GM12878 (cell line): ENCODE measurements around the gene GDA. TPM values are rescaled to one million over a fixed set of nuclear protein-coding genes. Genes with fewer than 3 reads are reported as not detected.

Experiments used
- ATAC-seq: fragments of 200-7000 bp; cut with Tn5 transposase; 3 replicates; pipeline ENCODE4 v1.9.1; 2020; ENCODE audit warnings: mild to moderate bottlenecking, moderate library complexity
- BruUV-seq: library from RNA; stranded (reverse); fragments of 400-500 nt; replicated peaks from 2 replicates; lab custom pipeline; 2021; lab: Mats Ljungman, UMichigan
- CTCF ChIA-PET: fragments of 300-600 bp; sonication (Branson Sonifier 250); formaldehyde crosslinking; extraction: SDS; loops from one replicate; lab custom pipeline; 2021; ENCODE audit warnings: inconsistent platforms; lab: Yijun Ruan, JAX
- POLR2A ChIA-PET: fragments of 350-600 bp; formaldehyde crosslinking; extraction: SDS; loops from one replicate; lab custom pipeline; 2021; ENCODE audit warnings: inconsistent platforms; lab: Charles Lee
- RAD21 ChIA-PET: fragments of 300-600 bp; sonication (Branson Sonifier 250); formaldehyde crosslinking; loops from one replicate; lab custom pipeline; 2023; ENCODE audit warnings: antibody characterized with exemption; ENCODE audit not compliant: unreplicated experiment; lab: Charles Lee
- SMC1A ChIA-PET: fragments of 300-600 bp; sonication (Branson Sonifier 250); formaldehyde crosslinking; loops from one replicate; lab custom pipeline; 2023; ENCODE audit not compliant: unreplicated experiment, uncharacterized antibody; lab: Charles Lee
- DNase-seq: peaks from one replicate; pipeline ENCODE4 v3.0.0-alpha.2; 2011; ENCODE audit warnings: low read depth, low spot score
- FAIRE-seq: peaks from 3 replicates; lab custom pipeline; 2011; peaks lifted over from hg19 to GRCh38; lab: Jason Lieb, UNC
- H2AFZ ChIP-seq: 2 replicates; pipeline ENCODE4 v1.6.0; 2011; ENCODE audit warnings: low read depth, low read length, control low read depth; ENCODE audit not compliant: control insufficient read depth
- H3K27ac ChIP-seq: 2 replicates; pipeline ENCODE4 v1.5.1; 2011; ENCODE audit warnings: control low read depth; ENCODE audit not compliant: control insufficient read depth, insufficient read depth
- H3K27me3 ChIP-seq, 2 experiments: replicated peaks in 1 of 2; 2 replicates each; pipeline versions ENCODE4 v1.6.0 to v1.6.1; 2011; ENCODE audit warnings: low read length in 1 of 2; ENCODE audit not compliant: control insufficient read depth in 2 of 2, insufficient read depth in 2 of 2
- H3K36me3 ChIP-seq, 2 experiments: 2 replicates each; pipeline ENCODE4 v1.5.1; 2011; ENCODE audit warnings: low read length in 1 of 2; ENCODE audit not compliant: control insufficient read depth in 2 of 2, insufficient read depth in 2 of 2
- H3K4me1 ChIP-seq: 2 replicates; pipeline ENCODE4 v1.6.1; 2011; ENCODE audit warnings: mild to moderate bottlenecking, low read length, moderate library complexity, mixed read lengths; ENCODE audit not compliant: control insufficient read depth, insufficient read depth
- H3K4me2 ChIP-seq: 2 replicates; pipeline ENCODE4 v1.6.0; 2011; ENCODE audit warnings: control low read depth; ENCODE audit not compliant: control insufficient read depth, insufficient read depth
- H3K4me3 ChIP-seq: fragments of 200-600 bp; sonication (generic); 2 replicates; pipeline ENCODE4 v1.5.1; 2016
- H3K79me2 ChIP-seq: 2 replicates; pipeline ENCODE4 v1.6.0; 2011; ENCODE audit warnings: low read length; ENCODE audit not compliant: control insufficient read depth, insufficient read depth
- H3K9ac ChIP-seq: 2 replicates; pipeline ENCODE4 v1.8.0; 2011; ENCODE audit warnings: low read length, control low read depth, mixed read lengths; ENCODE audit not compliant: control insufficient read depth, insufficient read depth
- H3K9me3 ChIP-seq: replicated peaks from 3 replicates; pipeline ENCODE4 v1.5.1; 2011; ENCODE audit warnings: mild to moderate bottlenecking, low read length; ENCODE audit not compliant: control insufficient read depth, insufficient read depth
- H4K20me1 ChIP-seq: 2 replicates; pipeline ENCODE4 v1.6.0; 2011; ENCODE audit not compliant: control insufficient read depth, insufficient read depth
- BRCA1 ChIP-seq: IDR thresholded peaks from 2 replicates; pipeline ENCODE4 v1.6.1; 2011; ENCODE audit warnings: low read depth, low read length, improper control_type of control experiment
- IKZF2 ChIP-seq, 2 experiments: fragments of 450-650 bp; IDR thresholded peaks; 2 replicates each; pipeline ENCODE4 v1.6.1; 2017; ENCODE audit warnings: mild to moderate bottlenecking in 2 of 2, moderate library complexity in 2 of 2
- JUNB ChIP-seq: IDR thresholded peaks from 2 replicates; pipeline ENCODE4 v1.6.1; 2016; ENCODE audit warnings: antibody characterized with exemption, mild to moderate bottlenecking
- MTA2 ChIP-seq: fragments of 450-650 bp; IDR thresholded peaks from 2 replicates; pipeline ENCODE4 v1.6.1; 2016; ENCODE audit warnings: low read depth, mild to moderate bottlenecking, moderate library complexity
- POLR2A ChIP-seq: IDR thresholded peaks from 2 replicates; pipeline ENCODE4 v1.6.1; 2011; ENCODE audit warnings: low read depth, mild to moderate bottlenecking, low read length
- SMARCA5 ChIP-seq: fragments of 450-650 bp; IDR thresholded peaks from 2 replicates; pipeline ENCODE4 v1.6.1; 2017; ENCODE audit warnings: mild to moderate bottlenecking
- TARDBP ChIP-seq: IDR thresholded peaks from 2 replicates; pipeline ENCODE4 v1.6.1; 2016; ENCODE audit warnings: borderline replicate concordance
- TCF3 ChIP-seq: IDR thresholded peaks from 2 replicates; pipeline ENCODE4 v1.6.1; 2012; ENCODE audit warnings: low read depth, mild to moderate bottlenecking, low read length, borderline replicate concordance; ENCODE audit not compliant: insufficient read depth
- YBX1 ChIP-seq: fragments of 450-650 bp; IDR thresholded peaks from 2 replicates; pipeline ENCODE4 v1.6.1; 2016; ENCODE audit warnings: antibody characterized with exemption
- ZSCAN29 ChIP-seq: fragments of 450-650 bp; IDR thresholded peaks from 2 replicates; pipeline ENCODE4 v1.6.1; 2017; ENCODE audit warnings: mild to moderate bottlenecking, moderate library complexity
- WGBS: methylation state at CpG from one replicate; pipeline ENCODE4 v1.1.6; 2016; ENCODE audit warnings: low lambda C conversion rate; ENCODE audit not compliant: insufficient replicate concordance, insufficient coverage; ENCODE audit errors: missing lambda C conversion rate; 5-methylcytosine and 5-hydroxymethylcytosine counted together
- in situ Hi-C: fragments of 300-500 bp; cut with MboI; formaldehyde crosslinking; loops from 9 replicates; pipeline ENCODE4 v1.14.3; 2018; ENCODE audit warnings: mixed read lengths
- intact Hi-C: fragments of 100-400 bp; cut with micrococcal nuclease; formaldehyde crosslinking; loops from one replicate; pipeline ENCODE4 v1.14.2; 2022; ENCODE audit not compliant: unreplicated experiment
- polyA plus RNA-seq, 11 experiments: library from polyadenylated mRNA; depleted of rRNA in 4 of 11; unstranded in 6 of 11; stranded (reverse) in 5 of 11; fragments of >200 nt; fragmentation: Nextera tagmentation in 4 of 11; fragmentation: Illumina TruSeq in 1 of 11; extraction: Ambion mirVana in 4 of 11; extraction: Trizol in 1 of 11; gene quantifications; 1 replicate in 1 of 11; 2 replicates in 10 of 11; pipeline versions ENCODE4 v1.2.1 to v1.2.3, GENCODE V29; 2011 to 2016; ENCODE audit warnings: inconsistent platforms in 2 of 11, missing spikeins in 2 of 11, low read depth in 1 of 11
- total RNA-seq, 4 experiments: library from RNA; depleted of rRNA in 3 of 4; stranded (reverse); fragments of >200 nt in 3 of 4; fragmentation: Illumina TruSeq in 1 of 4; extraction: Trizol in 1 of 4; gene quantifications; 2 replicates each; pipeline versions ENCODE4 v1.2.1 to v1.2.3, GENCODE V29; 2013 to 2021
- TF ChIP-seq, protein P1 (sequence below): fragments of 450-650 bp; formaldehyde crosslinking; IDR thresholded peaks from 2 replicates; pipeline ENCODE4 v1.4.0; 2022; ENCODE audit warnings: mild to moderate bottlenecking, moderate library complexity
- TF ChIP-seq, protein P2 (sequence below): fragments of 450-650 bp; IDR thresholded peaks from 2 replicates; pipeline ENCODE4 v1.6.1; 2016; ENCODE audit warnings: mild to moderate bottlenecking
- TF ChIP-seq, protein P3 (sequence below): fragments of 450-650 bp; IDR thresholded peaks from 2 replicates; pipeline ENCODE4 v1.6.1; 2017; ENCODE audit warnings: mild to moderate bottlenecking, low read depth, inconsistent platforms; ENCODE audit not compliant: poor library complexity, severe bottlenecking

Gene GDA
- total and polyA plus RNA-seq, 10 of the 15 experiments (the other 5 are each of a cell fraction or from before 2014, with no cell fraction given), result 0.19 to 17.9 (median 0.48) TPM; not detected in 2

DNA sequence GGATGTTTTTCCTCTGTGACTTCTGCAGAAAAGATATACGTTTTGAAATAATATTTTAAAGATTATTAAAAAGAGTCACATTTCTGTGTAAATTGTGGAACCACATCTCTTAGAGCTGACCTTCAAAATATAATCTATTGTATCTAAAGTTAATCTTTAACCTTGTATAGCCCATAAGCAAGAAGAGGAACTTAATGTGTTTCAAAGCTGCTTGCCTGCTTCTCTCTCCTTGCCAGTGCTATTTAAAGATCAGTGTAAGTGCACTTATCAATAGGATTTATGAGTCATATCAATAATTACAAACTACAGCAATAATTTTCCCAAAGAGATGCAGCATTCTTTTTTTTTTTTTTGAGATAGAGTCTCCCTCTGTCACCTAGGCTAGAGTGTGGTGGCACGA lies 29.4 kb upstream of the GDA start:
- RAD21 ChIA-PET, result interaction anchor here (0.7 to 1.8 kb wide), 6 partner anchors 10 to 152 kb away, joined by 3 to 7 read pairs (median 4); no protein-coding TSS in a partner anchor
- SMC1A ChIA-PET, result interaction anchor here (0.8 to 1.9 kb wide), 8 partner anchors 11 to 152 kb away, joined by 3 to 6 read pairs (median 4); no protein-coding TSS in a partner anchor
- no peaks in the 10 kb centered on the region for H3K79me2 ChIP-seq
- no peaks in the 10 kb centered on the region for H3K9me3 ChIP-seq
- DNase-seq (no peak), FAIRE-seq (no peak), ATAC-seq (peak; percentile 86)
- H3K27ac ChIP-seq, result no peak overlapping the region
- no TSS peak for BruUV-seq
- in situ Hi-C loops, result no loop called here
- H3K4me3 ChIP-seq, result no peak overlapping the region
- no peaks in the 10 kb centered on the region for H3K4me1 ChIP-seq
- no peaks in the 10 kb centered on the region for H4K20me1 ChIP-seq
- H3K4me2 ChIP-seq, result no peak overlapping the region
- no peak overlapping the region for H3K9ac ChIP-seq
- no peaks in the 10 kb centered on the region for H3K36me3 ChIP-seq
- no peaks in the 10 kb centered on the region for H3K27me3 ChIP-seq
- no peak overlapping the region for H2AFZ ChIP-seq
- CTCF ChIA-PET, result interaction anchor here (0.9 to 1.3 kb wide), 3 partner anchors 8 to 152 kb away, joined by 3 to 6 read pairs (median 5); no protein-coding TSS in a partner anchor
- POLR2A ChIA-PET, result interaction anchor here (0.6 to 0.7 kb wide), 2 partner anchors 70 to 87 kb away, joined by 3 read pairs; no protein-coding TSS in a partner anchor
- intact Hi-C loops, result no loop called here
- WGBS, result 22% methylated on average over 2 of the region's 2 CpGs
- no peak for TF ChIP-seq TCF3
- TF ChIP-seq YBX1, result no peak
- TF ChIP-seq POLR2A, result no peak
- TF ChIP-seq, protein P1, sequence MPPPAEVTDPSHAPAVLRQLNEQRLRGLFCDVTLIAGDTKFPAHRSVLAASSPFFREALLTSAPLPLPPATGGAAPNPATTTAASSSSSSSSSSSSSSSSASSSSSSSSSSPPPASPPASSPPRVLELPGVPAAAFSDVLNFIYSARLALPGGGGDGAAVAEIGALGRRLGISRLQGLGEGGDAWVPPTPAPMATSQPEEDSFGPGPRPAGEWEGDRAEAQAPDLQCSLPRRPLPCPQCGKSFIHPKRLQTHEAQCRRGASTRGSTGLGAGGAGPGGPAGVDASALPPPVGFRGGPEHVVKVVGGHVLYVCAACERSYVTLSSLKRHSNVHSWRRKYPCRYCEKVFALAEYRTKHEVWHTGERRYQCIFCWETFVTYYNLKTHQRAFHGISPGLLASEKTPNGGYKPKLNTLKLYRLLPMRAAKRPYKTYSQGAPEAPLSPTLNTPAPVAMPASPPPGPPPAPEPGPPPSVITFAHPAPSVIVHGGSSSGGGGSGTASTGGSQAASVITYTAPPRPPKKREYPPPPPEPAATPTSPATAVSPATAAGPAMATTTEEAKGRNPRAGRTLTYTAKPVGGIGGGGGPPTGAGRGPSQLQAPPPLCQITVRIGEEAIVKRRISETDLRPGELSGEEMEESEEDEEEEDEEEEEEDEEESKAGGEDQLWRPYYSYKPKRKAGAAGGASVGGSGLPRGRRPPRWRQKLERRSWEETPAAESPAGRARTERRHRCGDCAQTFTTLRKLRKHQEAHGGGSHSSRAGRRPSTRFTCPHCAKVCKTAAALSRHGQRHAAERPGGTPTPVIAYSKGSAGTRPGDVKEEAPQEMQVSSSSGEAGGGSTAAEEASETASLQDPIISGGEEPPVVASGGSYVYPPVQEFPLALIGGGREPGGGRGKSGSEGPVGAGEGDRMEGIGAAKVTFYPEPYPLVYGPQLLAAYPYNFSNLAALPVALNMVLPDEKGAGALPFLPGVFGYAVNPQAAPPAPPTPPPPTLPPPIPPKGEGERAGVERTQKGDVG (CRISPR knock-in tag), result no peak
- TF ChIP-seq TARDBP, result no peak
- TF ChIP-seq IKZF2 (IDR thresholded peaks at IDR 0.05), result peak; percentile 39 to 42; a peak in 2 of 4 replicates
- TF ChIP-seq, protein P2, sequence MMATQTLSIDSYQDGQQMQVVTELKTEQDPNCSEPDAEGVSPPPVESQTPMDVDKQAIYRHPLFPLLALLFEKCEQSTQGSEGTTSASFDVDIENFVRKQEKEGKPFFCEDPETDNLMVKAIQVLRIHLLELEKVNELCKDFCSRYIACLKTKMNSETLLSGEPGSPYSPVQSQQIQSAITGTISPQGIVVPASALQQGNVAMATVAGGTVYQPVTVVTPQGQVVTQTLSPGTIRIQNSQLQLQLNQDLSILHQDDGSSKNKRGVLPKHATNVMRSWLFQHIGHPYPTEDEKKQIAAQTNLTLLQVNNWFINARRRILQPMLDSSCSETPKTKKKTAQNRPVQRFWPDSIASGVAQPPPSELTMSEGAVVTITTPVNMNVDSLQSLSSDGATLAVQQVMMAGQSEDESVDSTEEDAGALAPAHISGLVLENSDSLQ, result no peak
- no peak for TF ChIP-seq JUNB
- TF ChIP-seq SMARCA5, result no peak
- 0 out of 2 replicates have a peak, but pooled peaks have one; percentile 31 for TF ChIP-seq MTA2
- TF ChIP-seq ZSCAN29, result no peak
- TF ChIP-seq, protein P3, sequence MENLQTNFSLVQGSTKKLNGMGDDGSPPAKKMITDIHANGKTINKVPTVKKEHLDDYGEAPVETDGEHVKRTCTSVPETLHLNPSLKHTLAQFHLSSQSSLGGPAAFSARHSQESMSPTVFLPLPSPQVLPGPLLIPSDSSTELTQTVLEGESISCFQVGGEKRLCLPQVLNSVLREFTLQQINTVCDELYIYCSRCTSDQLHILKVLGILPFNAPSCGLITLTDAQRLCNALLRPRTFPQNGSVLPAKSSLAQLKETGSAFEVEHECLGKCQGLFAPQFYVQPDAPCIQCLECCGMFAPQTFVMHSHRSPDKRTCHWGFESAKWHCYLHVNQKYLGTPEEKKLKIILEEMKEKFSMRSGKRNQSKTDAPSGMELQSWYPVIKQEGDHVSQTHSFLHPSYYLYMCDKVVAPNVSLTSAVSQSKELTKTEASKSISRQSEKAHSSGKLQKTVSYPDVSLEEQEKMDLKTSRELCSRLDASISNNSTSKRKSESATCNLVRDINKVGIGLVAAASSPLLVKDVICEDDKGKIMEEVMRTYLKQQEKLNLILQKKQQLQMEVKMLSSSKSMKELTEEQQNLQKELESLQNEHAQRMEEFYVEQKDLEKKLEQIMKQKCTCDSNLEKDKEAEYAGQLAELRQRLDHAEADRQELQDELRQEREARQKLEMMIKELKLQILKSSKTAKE, result no peak
- TF ChIP-seq BRCA1, result no peak
